Activated gamma-delta T cell (primary cell): ENCODE data around the gene STK16.
"Not testable (repeated sequence)": the region's sequence is repeated elsewhere in the genome, so short reads cannot be mapped to it uniquely, and the experiment has no call there.

Experiments used
- DNase-seq: peaks from one replicate; lab custom pipeline; 2025; lab: John Stamatoyannopoulos, UW

The STK16 gene

DNA sequence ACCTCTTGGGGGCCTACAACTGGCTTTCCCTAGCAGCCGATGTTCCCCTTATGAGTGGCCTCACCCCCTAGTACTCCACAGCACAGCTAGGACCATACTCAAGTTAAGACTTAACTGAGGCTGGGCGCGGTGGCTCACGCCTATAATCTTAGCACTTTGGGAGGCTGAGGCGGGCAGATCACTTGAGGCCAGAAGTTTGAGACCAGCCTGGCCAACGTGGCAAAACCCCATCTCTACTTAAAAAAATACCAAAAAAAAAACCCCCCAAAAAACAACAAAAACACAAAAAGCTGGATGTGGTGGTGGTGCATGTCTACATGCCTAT is 41.8 kb downstream of the STK16 start:
- DNase-seq, result not testable (repeated sequence)

DNA sequence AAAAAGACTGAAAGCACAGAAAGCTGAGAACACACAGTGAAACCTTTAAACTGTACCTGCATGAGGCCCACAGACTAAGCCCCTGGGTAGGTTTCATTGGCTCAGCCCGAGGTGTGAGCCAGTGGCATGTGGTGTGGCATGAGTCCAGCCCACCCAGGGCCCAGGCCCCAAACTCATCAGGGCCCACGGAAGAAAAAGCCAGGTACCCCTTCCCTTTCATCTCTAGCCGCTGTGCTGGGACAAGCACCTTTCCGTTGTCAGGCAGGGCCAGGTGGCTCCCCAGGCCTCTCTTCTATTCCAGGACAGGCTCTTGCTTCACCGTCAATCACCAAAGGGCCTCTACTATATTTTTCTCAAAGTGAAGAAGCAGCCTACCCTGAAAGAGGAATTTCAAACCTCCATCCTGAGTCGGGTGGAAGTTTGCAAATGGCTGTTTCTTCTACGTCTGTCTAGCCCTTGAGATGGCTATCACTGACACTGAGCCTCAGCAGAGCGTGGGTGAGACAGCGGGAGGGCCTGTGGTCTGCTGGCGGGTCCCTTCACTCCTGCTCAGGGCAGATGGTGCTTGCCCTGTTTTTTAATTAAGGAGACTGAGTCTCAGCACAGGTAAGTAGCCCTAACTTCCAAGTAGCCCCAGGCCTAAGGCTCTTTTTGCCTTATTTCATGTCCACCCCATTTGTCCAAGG is 42.4 kb downstream of the STK16 start:
- no peak for DNase-seq

DNA sequence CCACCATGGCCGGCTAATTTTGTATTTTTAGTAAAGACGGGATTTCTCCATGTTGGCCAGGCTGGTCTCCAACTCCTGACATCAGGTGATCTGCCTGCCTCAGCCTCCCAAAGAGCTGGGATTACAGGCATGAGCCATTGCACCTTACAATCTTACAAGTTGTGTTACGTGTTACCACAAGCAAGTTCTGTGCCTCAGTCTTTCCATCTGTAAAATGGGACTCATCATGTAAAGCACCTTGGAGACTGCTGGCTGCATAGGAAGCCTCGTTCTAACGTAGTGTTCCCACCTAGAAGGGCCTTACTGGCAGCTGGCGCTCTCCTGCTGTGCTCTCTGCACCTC is 43.9 kb downstream of the STK16 start:
- no peak for DNase-seq

GRCh38 chr2:219289537-219290361 is 44.5 kb downstream of the STK16 start:
- no peak for DNase-seq

DNA sequence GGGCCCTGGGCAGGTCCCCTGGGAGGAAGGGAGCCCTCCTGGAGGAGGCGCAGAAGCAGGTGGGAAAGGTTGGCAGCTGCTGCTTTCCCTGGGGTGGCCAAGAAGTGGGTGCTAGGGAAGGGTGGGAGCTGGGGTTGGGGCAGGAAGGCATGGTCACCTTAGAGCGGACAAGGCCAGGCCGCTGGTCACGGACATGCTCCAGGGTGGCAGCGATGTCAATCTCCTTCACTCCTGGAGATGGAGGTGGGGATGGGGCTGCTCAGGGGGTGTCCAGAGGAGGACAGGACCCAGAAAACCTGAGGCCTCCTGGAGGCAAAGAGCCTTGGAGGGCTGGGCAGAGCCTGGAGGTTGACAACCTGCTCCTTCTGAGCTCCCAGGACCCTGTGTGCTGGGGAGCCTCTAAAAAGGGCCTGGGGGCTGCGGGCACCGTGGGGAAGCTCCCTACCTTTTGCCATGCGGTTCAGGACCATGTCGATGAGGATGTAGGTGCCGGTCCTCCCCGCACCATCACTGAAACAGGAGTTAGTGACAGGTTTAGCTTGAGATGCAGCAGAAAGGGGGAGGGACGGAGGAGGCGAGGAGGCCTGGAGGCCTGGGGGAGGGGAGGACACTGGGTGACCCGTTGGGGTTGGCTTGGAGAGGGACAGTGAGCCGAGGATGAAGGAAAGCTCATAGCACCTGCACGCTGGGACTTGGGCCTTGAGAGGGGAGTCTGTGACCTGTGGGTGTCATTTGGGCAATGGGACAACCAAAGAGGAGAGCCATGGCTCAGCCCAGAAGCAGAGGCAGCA is 45.3 kb downstream of the STK16 start:
- no peak for DNase-seq

- no peak for DNase-seq
Measured at GRCh38 chr2:219291394-219291793, 46.1 kb downstream of the STK16 start.

- no peak for DNase-seq
Measured at GRCh38 chr2:219291910-219292490, 46.7 kb downstream of the STK16 start.

DNA sequence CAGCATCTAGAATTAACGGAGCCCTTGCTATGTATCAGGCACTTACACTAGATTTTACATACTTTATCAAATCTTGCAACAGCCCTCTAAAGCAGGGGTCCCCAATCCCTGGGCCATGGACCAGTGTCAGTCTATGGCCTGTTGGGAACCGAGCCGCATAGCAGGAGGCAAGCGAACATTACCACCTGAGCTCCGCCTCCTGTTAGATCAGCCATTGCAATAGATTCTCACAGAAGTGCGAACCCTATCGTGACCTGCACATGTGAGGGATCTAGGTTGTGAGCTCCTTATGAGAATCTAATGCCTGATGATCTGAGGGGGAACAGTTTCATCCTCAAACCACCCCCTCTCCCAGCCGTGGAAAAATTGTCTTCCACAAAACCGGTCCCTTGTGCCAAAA is 47.3 kb downstream of the STK16 start:
- no peak for DNase-seq

GRCh38 chr2:219293736-219294231 is 48.5 kb downstream of the STK16 start:
- DNase-seq, result no peak

DNA sequence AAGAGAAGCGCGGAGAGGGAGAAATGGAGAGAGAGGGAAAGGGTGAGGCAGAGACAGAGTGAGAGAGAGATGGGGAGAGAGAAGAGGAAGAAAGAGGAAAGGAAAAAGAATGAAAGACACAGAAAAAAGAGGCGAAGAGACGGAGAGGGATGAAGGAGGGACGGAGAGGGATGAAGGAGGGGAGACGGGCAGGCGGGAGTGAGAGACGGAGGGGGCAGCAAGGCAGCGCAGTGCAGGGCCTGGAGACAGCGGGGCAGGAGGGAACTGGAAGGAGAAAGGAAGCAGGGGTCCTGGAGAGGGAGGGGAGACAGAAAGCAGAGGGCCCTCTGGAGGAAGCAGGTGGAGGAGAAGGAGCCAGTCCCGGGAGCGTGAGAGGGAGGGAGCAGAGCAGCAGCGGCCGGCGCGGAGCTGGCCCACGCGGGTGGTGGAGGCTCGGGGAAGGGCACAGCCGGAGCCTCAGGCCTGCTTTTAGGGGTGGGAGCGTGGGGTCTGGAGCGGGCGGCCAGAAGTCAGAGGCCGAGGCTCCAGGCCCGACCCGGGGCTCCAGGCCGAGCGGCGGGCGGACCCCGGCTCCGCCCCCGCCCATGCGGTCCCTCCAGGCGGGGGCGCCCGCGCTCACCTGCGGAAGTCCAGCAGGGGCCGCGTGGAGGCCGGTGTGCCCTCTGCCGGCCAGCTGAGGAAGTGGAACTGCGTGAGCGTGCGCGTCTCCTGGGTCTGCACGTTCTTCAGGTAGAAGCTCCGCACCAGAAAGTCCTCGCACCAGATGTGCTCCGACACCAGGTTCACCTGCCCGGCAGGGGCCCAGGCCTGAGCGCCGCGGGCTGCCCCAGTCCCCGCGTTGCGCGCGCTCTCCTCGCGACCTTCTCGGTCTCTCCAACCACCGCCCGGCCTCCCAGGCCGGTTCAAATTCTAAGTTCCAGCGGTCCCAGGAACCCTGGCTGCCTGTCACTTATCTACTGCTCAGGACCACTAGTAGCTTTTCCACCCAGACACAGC is 49.4 kb downstream of the STK16 start:
- DNase-seq, result peak; percentile 76

DNA sequence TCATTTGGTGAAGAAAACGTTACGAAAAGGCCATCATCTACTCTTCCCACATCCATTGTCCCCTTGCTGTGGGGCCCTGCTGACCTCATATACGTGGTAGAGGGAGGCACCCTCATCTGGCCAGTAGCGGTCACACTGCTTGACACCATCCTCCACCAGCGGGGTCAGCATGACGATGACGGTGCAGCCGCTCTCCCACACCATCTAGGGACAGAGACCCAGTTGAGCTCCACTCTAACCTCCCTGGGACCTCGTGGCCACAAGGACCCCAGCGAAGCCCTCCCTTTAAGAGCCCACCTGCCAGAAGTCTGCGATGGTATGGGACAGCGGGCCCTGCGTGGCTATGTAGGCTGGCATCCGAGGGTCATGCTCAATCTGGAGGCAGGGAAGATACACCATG is 50.9 kb downstream of the STK16 start:
- no peak for DNase-seq

GRCh38 chr2:219296631-219297391 is 51.5 kb downstream of the STK16 start:
- DNase-seq, result no peak

- no peak for DNase-seq
Measured at GRCh38 chr2:219297766-219298456, 52.6 kb downstream of the STK16 start.

GRCh38 chr2:219298759-219299371 is 53.6 kb downstream of the STK16 start:
- no peak for DNase-seq

DNA sequence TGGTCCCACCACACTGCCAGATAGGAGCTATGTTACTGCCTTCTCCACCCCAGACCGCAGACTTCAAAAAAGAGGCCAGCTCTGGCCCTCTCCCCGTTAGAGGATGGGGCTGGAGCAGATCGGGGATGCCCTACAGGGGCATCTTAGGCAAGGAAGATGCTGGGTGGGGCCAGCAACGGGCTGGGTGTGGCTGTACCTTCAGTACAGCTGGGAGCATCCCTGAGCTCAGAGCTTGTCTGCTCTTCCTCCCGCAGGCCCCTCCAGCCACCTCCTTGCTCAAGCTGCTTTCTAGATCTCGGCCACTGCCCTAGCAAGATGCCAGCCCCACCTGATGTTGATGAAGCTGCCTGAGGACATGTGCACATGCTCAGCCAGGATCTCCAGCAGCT is 54.1 kb downstream of the STK16 start:
- DNase-seq, result no peak
